HG02970 (cell line): ENCODE measurements around the gene RNLS.

Experiments
- ATAC-seq: cut with Tn5 transposase; IDR thresholded peaks from one replicate; pipeline ENCODE4 v1.9.1; 2021; ENCODE audit warnings: mild to moderate bottlenecking, moderate library complexity, moderate number of reproducible peaks; ENCODE audit not compliant: unreplicated experiment, low FRiP score

Gene RNLS

DNA sequence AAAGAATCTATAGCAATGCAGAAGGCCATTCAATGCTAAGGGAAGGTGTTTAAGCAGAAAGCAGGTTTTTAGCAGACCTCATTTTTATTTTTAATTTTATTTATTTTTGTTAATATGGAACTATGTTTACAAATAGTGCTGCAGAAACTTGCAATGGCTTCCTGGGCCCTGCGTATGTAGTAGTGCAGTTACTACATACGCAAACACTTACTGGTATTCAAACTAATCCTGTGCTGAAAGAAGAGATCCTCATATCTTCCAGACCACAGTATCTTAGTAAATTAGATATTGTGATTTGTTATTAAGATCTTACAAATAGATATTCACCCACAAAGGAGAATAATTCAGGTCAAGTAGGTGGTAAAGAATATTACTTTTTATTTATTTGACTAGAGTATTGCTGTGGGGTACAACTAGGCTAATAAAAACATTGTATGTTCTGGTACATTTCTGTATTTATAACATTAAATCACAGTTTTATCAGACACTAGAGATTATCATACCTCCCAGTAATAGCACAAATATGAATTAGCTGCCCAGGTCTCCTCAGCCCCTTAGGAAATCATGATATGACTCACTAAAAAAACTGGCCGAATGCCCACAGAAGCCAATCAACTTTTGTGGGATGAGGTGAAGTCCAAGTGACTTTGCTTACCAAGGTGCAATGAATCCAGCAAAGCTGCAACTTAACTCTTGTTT lies 57.6 kb downstream of the RNLS start:
- ATAC-seq, result no peak

DNA sequence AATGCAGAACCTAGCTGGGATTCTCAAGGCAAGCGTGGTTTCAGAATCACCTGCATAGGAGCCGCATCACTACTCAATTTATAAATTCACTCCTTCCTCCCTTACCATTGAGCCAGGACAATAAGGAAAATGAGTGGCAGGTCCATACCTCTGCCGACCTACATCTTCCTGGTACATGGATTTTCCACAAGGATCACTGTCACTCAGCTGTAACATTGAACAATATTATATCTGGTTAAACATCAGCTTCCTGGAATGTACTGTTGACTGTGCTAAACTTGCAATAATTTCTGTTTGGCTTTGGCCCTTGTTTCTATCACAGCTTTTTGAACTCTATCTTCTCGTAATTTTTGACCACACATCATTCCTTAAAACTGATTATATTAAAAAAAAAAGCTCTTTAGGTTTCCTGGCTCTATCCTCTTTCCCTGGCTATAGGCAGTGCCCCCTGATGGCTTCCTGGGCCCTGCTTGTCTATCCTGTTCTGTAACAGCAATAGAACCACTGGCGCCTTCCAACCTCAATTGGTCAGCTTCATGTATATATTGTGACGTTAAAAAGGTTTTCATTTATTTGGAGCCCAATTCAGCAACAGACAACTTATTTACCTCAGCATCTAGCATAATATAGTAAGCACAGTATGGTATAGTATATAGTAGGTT lies 59.2 kb downstream of the RNLS start:
- ATAC-seq, result no peak

DNA sequence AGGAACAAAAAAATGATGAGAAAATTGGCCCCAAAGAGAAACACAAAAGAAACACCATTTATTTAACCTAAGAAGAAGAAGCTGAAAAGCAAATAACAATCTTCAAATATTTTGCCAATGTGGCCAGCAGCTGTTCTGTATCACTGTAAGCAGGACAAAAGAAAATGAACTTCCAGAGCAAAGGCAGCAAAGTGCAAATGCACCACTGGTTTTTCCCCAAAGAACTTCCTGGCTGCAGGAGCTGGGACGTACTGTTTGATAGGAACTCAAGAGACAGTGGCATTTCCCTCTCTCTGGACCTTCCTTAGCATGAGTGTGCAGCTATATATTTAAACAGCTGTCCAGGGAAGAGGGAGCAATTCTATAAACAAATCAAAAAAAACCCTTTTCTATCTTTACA lies 60.4 kb downstream of the RNLS start:
- no peak for ATAC-seq

DNA sequence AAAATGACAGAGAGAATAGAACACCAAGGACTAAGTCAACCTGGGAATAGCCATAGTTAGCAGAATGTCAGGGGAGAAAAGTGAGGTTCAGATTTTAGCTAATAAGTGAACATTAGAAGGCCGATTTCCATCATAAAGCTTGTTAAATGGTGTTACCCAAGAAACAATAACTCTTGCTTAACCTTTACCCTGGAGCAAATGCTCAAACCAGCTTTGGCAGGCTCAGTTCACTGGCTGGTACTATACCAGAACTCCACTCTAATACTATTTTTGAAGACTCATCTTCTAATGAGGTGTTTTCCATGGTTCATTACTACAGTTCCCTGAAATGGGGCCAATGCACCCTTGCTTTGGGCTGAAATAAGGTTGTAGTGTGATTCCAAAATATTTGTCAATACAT lies 61.3 kb downstream of the RNLS start:
- ATAC-seq, result no peak

DNA sequence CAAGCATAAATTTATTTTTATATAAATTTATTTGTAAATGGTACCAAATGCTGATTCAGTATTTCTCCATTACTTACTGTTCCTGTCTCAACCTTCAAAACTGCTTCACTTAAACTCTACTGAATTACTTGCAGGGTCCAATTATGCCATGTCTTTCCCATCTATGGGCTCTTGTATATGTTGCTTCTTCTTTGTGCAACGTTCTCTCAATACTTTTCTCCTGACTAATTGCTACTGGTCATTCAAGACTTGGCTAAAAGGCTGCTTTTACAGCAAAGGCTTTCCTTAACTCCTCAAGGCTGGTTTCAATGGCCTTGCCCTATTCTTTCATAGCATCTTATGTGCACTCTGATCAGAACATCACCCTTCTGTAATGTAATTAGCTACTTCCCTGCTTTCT lies 67.9 kb downstream of the RNLS start:
- no peak for ATAC-seq

DNA sequence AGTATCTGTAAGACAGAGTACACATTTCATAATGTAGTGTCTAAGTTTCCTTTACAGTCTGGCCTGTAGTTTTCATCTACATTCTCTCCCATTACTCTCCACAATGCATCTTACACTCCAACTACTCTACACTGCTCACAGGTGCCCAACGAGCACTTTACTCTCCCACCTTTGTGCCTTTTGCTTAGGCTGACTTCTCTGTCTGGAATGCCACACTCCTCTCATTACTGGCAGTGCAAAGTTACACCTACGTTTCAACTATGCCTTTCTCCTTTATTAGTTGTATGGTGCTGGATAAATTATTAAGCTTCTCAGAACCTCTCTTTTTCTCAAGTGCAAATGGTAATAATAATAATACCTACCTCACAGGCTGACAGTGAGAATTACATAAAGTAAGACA lies 70.5 kb downstream of the RNLS start:
- ATAC-seq, result no peak

DNA sequence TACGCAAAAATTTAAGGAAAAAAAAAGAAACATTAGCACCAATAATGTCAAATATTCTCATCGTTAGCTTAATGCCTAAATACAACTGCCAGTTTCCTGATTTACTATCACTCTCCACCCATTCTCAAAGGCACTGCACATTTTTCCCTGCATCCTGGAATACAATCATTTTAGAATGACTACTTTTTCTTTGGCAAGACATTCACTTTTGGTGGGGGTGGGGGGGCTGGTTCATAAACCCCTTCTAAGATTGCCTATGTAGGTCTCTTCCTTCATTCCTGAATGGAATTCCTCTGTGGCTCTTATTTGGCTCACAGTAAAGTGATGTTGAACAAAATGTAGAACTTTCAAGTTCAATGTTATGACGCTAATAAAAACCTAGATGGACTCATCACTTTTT lies 74.3 kb downstream of the RNLS start:
- no peak for ATAC-seq

DNA sequence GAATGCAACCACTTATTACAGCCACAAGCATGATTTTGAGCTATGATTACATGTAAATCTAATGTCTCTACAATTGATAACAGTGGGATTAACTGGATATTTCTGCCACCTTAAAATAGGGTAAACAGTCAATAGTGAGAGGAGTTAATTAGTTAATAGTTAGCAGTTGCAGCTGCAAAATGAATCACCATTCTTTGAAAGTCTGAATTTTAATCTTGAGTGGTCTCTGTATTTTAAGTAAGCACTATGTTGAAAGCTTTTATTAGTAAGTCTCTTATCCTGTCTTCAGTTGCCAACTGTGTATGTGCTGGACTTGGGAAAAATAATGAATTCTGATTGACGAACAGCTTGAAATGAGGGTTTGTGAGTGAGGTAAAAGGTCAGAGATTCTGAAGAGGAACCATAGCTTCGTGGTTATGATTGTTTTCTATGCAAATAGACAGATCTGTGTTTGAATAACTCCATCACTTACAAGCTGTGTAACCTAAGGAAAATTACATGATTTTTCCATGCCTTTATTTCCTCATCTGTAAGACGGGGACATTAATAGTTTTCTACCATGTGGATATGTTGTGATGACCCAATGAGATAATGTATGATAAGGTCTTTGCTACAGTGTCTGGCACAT lies 75.2 kb downstream of the RNLS start:
- ATAC-seq, result no peak

DNA sequence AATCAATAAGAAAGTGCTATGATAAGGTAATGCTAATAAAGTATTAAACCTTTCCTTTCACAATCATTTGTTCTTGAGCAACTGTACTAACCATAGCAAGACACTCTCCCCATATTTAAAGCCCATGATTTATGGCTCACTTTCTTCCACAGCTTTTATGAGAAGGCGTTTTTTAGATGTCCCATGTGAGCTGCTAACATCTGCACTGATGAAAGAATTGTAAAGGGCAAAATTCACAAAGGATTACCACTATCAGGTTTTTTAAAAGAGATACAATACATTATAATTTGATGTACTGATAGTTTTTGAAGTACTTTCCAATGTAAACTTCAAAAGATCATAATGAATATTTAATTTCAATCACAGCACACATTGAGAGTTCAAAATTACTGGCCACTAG lies 75.7 kb downstream of the RNLS start:
- ATAC-seq, result no peak

DNA sequence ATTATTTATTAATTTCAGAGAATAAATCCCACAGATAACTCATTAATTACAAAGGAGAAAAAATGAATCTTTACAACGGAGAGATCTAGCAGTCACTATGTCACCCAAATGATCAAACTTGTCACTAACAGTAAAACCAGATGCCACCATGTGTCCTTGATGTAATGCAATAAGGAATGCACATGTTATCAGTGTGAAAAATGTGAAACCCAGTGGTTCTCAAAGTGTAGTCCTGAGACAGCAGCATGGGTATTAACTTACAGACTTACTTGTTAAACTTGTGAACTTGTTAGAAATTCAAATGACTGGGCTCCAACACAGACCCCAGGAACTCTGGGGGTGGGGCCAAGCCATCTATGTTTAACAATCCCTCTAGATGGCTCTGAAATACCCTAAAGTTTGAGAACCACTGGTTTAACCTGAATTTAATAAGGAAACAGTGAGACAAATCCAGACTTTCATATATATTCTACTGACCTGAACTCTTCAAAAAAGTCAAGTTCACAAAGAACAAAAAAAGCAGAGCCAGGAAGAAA lies 77.4 kb downstream of the RNLS start:
- ATAC-seq, result no peak

DNA sequence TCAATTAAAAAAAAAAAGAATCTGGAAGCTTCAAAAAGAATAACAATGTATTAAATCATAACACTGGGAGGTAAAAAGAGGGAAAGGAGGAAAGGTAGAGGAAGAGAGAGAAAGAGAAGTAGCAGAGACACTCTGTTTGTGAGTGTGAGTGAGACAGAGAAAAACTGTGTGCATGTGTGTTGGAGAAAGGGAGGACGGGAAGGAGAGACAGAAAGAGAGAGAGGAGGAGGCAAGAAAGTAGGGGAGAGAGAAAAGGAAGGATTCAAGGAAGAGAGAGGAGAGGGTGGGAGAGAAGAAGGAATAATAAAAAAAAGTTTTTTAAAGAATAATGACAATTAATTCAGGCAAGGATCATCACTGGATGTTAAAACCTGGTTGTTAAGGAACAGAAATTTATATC lies 77.9 kb downstream of the RNLS start:
- no peak for ATAC-seq

DNA sequence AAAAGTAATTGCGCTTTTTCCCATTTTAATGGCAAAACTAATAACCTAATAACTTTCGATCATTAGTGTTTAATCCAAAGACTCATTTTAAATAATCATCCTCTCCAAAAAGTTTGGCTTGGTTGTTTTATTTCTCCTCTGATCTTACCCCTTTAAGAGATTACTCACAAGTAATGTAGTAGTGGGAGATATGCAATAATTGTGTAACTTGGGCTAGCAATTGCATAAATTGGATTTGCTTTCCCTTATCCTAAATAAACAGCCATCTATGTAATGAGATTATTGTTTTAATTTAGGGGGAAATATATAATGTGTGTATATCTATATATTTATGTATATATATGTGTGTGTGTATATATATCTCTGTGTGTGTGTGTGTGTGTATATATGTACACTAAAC lies 82.5 kb downstream of the RNLS start:
- ATAC-seq, result no peak

DNA sequence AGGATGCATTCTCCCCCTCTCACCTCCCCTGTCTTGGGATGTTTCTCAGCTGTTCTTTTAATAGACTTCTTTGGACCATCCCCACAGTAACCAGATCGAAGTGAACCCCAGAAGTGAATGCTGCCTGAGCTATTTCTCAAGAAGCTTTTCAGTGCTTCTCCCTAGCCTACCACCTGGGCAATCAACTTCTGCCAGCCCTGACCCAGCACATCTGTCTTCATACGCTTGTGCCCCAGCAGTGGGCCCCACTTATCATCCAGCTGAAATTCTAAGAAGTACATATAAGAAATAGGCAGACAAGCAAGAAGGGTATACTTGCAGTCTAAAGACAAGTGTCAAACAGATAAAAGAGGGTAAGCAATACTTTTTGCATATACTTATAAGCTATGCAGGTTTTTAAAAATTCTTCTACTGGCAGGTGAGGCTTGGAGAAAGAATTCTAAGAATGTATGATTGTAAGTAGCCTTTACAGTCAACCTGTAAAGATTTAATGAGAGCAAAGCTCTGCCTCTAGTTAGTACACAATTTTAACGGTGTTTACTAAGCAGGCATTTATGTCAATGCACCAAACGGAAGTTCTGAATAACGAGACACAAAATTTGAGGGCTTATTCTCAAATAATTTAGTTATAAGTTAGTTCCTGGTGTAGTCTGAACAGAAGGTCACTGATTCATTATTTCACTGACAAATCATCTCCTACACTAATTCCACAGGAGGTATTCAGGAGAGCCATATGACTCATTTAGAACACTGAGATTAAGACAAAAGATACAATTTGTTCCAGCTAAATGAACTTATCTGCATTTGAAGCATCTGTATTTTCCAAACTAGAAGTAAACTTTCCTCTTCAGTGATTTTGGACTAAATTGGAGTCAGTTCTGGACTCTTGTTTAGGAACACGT lies 83.3 kb downstream of the RNLS start:
- no peak for ATAC-seq

DNA sequence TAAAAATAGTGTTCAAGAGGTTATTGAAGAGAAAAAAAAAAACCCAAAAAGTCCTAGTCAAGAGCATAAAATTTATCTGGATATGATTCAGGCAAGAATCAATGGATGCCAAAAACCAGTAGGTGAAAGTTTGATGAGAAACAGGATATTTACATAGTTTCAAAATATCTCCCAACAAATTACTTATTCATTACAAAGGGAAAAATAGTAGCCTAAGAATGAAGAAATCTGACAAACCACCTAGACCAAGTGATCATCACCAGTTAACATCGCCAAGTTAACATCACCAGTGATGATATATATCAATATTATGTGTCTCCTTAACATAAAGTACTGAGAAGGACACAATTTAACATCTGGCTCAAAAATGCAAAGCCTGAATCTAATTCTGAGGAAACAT lies 85.2 kb downstream of the RNLS start:
- ATAC-seq, result no peak

DNA sequence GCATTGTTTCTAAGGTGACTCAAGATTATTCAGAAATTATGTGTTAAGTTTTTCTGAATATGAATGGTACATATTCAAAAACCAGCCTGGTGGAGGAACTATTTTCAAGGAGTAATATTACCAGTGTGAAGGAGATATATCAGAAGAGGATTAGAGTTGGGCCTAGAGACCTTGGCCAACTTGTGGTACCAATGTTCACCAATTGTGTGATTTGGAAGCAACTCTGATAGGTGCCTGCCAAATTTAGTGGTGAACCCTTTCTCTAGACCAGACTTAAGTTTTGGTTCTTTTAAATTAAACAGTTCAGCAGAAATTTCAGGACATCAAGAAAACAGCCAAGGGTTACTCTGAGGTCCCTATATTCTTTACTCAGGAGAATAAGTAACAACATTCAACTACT lies 88.6 kb downstream of the RNLS start:
- no peak for ATAC-seq

DNA sequence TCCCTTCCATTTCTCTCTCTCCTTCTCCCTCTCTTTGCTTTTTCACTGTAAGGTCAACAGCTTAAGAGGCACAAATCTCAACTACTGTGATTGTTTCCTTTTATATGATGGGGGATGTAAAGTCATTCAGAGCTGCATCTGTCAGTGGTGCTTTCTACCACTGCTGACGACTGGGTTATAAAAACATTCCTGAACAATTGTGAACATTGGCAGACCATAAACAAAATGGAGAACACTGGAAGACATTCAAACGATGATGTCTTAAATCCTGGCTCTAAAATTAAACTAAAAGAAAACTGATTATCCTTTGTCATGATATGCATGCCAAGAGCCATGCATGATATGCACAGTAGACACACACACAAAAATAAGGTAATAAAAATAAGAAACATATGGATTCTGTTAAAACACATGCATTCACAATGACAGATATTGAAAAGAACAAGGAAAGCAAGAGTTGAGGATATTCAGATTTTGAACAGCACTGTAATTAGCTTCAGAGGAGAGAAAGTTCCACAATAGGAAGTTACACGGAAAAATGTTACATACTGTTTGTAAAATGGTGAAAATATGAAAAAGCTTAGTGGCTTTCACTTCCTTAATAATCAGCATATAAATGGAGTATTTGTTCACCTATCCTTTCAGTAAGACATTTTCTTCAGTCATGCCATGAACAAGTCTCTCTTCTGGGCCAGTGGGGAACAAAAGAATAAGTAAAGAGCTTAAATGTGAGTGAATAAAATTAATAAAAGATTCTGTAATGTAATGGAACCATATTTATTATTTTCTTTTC lies 89.2 kb downstream of the RNLS start:
- no peak for ATAC-seq

DNA sequence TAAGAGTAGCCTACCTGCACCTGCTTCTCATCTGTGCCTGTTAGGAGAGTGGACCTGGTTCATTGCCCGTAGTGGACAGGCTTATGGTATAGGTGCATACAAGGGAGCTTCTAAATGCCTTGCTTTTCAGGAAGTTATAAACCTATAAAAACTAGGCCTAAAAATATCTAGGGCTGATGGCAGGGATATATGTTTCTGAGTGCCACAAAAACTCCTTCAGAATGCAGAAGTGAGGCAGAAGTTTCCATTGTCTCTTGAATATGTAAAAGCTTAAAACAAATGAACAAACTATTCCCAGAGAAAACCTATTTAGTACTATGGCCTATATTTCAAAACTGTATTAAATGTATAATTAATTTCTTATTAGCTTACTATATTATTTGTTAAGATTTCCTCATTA lies 91.8 kb downstream of the RNLS start:
- no peak for ATAC-seq

DNA sequence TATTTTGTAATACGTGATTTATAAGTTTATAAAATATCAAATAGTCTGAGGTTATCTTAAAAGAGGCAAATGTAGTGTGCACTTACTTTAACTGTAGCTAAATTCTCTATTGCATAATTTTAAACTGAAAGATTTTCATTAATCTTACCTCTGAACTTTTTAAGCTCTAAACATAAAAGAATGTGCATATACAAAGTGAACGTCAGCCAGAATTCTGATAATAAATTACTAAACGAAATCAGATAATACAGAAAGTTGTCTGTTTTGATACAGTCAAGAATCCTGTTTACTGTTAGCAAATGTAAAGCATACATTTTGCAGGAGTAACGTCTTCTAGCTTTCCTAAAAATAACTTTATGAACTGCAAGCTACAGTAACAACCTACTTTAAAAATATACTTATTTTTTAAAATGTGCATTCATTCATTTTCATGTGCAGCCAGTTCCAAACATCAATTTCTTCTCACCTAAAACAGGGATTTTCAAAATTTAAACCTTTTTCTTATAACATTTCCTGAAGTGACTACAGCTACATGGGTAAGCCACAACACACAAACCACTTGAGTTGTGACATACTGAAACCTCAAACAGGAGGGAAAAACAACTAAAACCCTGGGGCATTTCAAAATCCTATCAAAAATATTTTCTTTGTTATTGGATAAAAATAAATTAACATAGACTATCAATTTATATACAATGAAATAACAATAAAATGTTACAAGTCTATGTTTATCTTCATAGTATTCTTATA lies 92.7 kb downstream of the RNLS start:
- no peak for ATAC-seq

DNA sequence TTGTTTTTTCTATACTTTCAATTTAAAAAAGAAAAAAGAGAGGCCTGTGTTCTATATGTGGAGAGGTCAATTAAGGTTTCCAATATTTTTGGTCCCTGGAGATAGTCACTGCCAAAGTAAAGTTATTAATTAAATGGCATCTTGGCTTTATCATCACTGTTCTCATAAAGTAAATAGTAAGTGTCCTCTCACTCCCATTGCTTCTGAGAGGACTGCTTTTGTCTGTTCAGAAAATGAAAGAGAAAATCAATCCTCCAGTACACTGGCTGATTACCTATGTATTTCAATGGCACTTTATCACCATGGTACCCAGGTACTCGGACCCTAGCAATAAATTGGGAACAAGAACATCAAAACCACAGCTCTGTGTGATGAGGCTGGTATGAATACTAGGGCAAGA lies 94.0 kb downstream of the RNLS start:
- no peak for ATAC-seq
